Stimulated activated CD4-positive, alpha-beta T cell treated with anti-CD3 and anti-CD28 coated beads, TNF-alpha, amount 100 ng/mL, for 48 hours (primary cell): ENCODE data around the gene STXBP2.

Experiments
- DNase-seq, 3 donors: peaks; one replicate each; pipeline ENCODE4 v3.0.0-alpha.2; 2020; ENCODE audit warnings: low read depth in 3 of 3

STXBP2 gene

DNA sequence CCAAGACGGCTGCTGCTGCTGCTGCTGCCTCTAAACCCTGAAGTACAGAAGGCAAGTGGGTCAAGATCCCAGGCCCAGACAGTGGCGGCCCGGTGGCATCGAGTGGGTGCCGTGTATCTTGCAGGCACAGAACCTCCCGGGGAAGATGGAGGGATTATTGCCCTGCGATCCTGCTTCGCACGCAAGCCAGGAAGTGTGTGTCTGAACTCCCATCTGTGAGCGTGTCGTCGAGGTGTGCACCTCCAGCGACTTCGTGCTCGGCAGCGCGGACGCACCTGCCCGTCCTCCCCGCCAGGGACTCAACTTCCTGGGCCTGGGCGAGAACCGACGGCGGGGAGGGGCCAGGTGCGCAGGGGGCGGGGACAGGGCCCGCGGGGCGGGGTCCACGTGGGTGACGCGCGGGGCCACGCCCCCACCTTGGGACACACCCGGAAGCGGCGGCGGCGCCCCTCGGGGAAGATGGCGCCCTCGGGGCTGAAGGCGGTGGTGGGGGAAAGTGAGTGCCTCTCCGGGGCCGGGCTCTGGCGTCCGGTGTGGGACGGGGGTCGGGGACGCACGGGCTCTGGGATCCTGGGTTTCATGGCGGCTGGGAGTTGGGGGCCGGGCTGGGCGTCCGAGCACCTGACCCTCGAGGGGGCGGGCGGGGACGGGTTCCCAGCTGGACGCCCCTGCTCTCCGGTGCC is at the start of gene STXBP2:
STXBP2 (plus strand) TSS at position 420 of the 683 bp plus-strand sequence; CDS start at position 460, 40 bp downstream.
- DNase-seq, result peak; percentile 85 to 93 (median 85)

DNA sequence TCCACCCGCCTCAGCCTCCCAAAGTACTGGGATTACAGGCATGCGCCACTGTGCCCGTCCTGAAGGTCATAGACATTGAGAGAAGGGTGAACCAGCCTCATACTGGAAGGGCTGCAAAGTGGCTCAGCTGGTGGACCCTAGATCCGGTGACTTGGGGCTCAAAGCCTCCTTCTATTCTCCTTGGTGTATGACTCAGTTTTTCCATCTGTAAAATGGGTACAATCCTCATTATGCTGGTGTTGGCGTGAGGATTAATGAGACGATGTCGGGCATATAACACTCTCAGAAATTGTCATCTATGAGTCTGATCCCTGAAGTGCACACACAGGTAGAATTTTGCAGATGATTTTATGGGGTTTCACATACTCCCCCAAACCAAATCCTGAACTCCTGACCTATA is 47.1 kb upstream of the STXBP2 start:
- DNase-seq, result no peak

DNA sequence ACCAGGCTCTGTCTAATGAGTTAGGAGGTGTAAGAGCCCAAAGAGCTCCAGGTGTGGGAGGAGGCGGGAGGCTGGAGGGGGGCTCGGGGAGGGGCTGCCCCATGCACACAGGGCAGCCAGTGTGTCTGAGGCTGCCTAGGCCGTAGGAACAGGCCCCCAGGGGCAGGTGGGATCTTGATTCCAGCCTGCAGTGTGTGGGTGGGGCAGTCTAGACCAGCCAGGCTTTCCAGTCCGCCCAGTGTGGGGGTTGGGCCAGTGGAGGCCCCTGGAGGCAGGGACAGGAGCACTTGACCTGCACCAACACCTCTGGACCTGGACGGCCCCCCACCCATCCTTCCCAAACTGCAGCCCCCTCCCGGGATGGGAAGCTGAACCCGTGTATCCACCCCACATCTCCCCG is 46.7 kb upstream of the STXBP2 start:
- DNase-seq, result no peak

- peak in 1 of 3 donors; percentile 31 for DNase-seq
Measured at GRCh38 chr19:7595466-7596133, 41.3 kb upstream of the STXBP2 start, which contains the start of gene CAMSAP3. Gene CAMSAP3 (plus strand): TSS chr19:7595863. CDS start chr19:7596003, 140 bp downstream.

GRCh38 chr19:7596211-7596937 is 40.5 kb upstream of the STXBP2 start:
- no peak for DNase-seq

GRCh38 chr19:7597689-7598088 is 39.2 kb upstream of the STXBP2 start:
- no peak for DNase-seq

- no peak for DNase-seq
Measured at GRCh38 chr19:7598180-7598579, 38.7 kb upstream of the STXBP2 start.

DNA sequence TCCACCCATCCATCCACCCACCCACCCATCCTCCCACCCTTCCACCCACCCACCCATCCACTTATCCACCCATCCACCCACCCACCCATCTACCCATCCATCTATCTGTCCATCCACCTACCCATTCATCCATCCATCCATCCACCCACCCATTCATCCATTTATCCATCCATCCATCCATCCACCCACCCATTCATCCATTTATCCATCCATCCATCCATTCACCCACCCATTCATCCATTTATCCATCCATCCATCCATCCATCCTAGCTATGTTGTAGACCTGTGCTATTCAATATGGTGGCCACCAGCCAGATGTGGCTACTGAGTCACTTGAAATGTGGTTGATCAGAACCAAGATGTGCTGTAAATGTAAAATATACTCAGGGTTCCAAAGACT is 36.2 kb upstream of the STXBP2 start:
- DNase-seq, result no peak

DNA sequence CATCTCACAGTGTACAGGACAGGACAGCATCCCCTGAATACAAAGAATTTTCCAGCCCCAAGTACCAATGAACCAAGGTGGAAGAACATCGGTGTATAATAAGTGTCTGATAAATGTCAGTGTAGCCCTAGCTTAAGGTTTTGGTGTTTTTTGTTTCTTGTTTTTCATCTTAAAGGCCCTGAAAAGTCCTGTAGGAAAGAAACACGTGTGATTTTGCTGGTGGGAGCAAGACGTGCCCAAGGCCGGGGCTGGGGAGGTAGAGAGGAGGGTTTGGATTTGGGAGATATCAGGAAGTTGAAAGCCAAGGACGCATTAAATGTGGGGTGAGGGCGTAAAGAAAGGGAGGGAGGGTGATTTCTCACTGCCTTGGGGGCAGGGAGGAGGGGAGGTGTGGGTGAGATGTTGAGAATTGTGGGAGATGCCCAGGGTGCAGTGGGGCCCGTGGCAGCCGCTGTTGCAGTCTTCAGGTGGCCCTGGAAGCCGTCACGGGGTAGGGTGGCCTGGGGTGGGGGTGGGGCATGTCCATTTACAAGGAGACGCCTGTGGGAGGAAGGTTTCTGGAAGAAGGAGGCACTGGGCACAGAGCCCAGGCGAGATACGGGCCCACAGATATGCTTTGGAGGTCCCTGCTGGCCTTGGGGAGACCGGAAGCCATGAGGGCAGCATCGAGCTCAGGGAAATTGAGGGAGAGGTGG is 34.5 kb upstream of the STXBP2 start:
- no peak for DNase-seq

- no peak for DNase-seq
Measured at GRCh38 chr19:7602935-7603497, 33.9 kb upstream of the STXBP2 start.

DNA sequence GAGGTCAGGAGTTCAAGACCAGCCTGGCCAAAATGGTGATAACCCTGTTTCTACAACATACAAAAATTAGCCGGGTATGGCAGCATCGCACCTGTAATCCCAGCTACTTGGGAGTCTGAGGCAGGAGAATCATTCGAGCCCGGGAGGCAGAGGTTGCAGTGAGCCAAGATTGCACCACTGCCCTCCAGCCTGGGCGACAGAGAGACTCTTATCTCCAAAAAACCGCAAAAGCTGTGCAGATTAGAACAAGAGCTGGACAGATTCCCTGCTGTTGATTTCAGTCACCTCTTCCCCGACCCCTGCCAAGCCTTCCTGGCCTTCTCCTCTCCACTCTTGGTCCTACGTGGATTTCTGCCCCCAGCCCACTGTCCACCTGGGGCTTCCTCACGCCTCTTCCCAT is 33.0 kb upstream of the STXBP2 start:
- no peak for DNase-seq

DNA sequence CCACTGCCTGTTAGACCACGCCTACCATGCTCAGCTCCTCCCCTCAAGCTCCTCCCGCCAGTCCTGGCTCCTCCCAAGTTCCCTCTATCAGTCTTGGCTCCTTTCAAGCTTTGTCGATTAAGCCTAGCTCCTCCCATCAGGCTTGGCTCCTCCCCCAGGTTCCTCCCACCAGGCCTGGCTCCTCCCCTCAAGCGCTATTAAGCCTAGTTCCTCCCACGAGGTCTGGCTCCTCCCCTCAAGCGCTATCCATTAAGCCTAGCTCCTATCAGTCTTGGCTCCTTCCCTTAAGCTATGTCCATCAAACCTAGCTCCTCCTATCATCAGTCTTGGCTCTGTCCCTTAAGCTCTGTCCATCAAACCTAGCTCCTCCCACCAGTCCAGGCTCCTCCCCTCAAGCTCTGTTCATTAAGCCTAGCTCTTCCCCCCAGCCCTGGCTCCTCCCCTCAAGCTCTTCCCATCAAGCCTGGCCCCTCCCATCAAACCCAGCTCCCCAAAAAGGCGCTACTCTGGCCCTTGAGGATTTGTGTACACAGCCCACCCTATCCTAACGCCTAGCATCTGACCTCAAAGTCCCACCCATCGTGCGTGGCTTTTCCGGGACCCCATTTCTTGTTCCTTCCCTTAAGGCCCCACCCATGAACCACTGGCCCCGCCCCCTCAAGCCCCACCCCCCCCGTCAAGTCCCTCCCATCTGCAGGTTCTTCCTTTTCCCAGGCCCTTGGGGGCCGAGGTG is 31.3 kb upstream of the STXBP2 start:
- peak in 2 of 3 donors; percentile 36 to 43 for DNase-seq

- DNase-seq, result no peak
Measured at GRCh38 chr19:7606289-7606688, 30.6 kb upstream of the STXBP2 start.

DNA sequence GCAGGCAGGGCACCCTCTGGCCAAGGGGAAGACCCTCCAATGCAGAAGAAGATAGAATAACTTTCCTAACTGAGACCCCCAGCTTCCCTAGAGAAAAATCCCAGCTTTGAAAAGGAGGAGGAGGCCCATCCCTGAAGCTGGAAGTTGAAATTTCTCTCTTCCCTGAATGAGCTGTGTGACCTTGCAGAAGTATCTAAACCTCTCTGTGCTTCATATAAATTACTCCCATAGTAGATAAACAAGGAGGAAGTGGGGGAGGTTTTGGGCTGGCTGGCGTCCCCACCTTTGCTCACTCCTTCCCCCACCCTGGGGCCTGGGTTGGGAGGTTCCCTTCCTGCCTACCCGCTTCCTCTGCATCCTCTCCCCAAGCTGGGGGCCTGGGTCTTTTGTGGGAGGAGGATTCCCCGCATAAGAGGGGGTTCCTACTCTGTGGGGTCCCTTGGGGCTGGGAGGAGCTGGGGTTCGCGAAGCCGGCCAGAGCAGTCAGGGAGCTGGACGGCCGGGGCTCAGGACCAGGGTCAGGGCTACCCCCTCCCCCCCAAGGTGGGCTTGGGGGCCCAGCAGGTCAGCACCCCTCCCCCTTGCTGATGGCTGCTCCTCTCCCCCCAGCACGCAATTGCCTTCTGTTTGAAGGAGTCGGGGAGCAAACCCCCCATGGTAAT is 29.6 kb upstream of the STXBP2 start:
- DNase-seq, result no peak

DNA sequence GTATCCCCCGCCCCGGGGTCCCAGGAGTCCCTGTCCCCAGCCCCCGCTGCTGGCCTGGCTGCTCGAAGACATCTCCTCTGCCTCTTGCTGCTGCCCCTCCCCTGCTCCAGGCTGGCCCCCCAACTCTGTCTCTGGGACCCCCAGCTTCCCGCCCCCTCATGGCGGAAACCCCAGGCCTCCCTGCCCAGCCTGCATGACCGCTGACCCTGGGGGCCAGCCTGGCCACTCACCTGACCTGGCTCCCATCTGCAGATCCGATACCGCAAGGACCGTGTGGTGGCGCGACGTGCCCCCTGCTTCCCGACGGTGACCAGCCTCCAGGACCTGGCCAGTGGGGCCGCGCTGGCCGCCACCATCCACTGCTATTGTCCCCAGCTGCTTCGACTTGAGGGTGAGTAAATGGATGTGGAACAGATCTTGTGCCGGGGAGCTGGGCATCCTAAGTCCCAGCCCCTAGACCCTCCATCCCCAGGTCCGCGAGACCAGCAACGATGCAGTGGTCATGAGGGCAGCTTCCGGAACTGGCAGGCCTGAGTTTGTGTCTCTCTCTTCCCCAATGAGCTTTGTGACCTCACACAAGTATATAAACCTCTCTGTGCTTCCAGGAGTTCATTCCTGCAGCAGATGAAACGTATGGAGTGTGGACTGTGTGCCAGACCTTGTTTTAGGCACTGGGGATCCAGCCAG is 28.9 kb upstream of the STXBP2 start:
- no peak for DNase-seq

DNA sequence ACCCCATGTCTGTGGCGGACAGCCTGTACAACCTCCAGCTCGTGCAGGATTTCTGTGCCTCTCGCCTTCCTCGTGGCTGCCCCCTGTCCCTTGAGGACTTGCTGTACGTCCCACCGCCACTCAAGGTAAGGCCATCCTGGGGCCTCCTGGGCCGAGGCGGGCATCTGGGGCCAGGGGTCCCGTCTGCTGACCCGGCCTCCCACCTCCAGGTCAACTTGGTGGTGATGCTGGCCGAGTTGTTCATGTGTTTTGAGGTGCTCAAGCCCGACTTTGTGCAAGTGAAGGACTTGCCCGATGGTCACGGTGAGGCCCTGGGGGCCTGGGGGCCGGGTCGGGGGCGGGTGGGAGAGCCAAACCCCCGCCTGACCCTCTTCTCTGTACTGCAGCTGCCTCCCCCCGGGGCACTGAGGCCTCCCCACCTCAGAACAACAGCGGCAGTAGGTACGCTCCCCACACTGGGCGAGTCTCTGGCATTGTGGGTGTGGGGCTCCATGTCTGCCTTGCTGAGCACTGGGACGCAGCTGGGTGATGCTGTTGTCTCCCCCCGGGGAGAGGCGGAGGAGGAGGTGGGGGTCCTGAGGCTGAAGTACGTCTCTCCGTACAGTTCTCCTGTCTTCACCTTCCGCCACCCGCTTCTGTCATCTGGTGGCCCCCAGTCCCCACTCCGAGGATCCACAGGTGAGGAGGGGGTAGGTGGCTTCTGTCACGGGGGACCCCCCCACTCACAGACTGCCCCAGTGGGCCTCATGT is 26.2 kb upstream of the STXBP2 start:
- no peak for DNase-seq

DNA sequence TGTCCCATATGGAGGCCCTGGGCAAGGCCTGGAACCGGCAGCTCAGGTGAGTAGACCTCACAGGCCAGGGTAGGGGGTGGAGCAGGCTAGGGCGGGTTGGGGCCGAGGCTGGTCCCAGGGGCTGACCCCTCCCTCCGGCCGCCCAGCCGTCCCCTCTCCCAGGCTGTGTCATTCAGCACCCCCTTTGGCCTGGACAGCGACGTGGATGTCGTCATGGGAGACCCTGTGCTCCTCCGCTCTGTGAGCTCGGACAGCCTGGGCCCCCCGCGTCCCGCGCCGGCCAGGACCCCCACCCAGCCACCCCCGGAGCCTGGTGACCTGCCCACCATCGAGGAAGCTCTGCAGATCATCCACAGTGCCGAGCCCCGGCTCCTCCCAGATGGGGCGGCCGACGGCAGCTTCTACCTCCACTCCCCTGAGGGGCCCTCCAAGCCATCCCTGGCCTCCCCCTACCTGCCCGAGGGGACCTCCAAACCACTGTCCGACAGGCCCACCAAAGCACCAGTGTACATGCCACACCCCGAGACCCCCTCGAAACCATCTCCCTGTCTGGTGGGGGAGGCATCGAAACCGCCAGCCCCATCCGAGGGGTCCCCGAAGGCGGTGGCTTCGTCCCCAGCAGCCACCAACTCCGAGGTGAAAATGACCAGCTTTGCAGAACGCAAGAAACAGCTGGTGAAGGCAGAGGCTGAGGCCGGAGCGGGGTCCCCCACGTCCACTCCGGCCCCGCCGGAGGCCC is 25.2 kb upstream of the STXBP2 start:
- DNase-seq, result no peak
